GM19023 (cell line): ENCODE results near the gene F2RL1.
"Not testable (repeated sequence)": the region's sequence is repeated elsewhere in the genome, so short reads cannot be mapped to it uniquely, and the experiment has no call there.

Source experiments
- ATAC-seq: cut with Tn5 transposase; IDR thresholded peaks from one replicate; pipeline ENCODE4 v1.9.1; 2021; ENCODE audit warnings: mild to moderate bottlenecking, moderate library complexity; ENCODE audit not compliant: unreplicated experiment

Gene F2RL1

DNA sequence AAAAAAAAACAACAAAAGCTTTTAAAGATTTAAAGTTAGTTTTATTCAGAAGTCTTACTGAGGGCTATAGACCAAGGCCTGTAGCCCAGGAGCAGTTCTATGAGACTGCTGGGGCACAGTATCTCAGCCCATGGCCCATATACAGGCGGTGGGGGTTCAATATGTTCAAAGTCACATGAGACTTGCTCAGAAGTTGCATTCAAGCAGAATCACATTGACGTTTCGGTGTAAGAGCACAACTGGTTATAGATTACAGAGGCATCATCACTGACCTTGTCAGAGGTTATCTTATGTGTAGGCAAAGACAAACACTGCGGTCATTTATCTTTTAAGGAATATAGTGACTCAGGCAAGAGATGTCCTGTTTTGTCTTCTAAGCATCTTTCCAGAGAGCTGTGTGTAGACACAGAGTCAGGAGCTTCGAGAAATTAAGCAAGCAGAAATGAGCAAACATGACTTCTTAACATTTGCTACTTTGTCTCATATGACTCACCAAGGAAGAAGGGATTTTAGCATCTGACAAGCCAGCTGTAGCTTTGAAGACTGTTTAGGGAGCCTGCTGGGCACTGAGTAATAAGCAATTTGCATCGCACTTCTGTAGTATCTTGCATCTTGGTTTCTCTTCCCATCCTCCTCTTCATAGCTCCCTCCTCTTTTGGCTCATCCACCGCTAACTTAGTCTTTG lies 12.9 kb upstream of the F2RL1 start:
- ATAC-seq: no peak

DNA sequence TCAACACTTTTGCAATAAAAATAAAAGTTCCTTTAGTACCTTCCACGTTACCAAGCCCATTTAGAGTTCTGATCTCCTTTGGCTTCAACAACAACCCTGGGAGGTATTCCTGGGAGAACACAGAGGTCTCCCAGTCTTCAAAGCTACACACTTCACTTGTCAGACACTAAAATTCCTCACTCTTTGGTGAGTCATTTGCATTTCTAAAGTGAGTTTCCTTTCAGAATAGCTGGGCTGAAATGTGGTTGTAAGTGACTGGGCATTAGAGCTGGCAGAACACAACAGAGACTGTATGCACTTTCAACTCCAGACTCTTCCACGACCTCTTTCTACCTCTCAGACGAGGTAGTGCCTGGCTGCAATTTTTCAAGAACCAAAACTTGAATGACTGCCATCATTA lies 11.5 kb upstream of the F2RL1 start:
- ATAC-seq: no peak

DNA sequence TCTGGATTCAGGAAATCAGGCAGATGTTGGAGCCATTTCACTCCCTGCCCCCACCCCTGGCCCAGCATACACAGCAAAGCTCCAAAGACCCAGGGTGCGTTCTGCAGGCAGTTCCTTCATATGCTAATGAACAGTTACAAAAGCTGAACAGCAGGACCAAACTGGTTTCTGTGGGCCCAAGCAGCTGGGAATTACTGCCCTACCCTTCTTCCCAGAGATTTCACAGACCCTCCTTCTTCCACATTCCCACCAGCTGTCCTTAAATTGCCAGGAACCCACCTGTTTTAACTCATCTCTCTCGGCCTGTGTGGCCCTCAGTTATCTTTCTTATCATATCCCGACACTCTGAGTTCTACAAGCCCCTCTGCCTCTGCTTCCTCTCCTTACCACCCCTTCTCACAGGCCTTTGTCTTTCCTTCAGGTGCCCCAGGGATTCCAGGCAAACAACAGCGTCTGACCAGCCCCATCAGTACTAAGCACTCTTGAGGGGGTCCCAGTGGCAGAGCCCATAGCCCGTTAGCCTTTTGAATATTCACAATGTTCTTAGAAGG lies 10.6 kb upstream of the F2RL1 start:
- no peak for ATAC-seq

DNA sequence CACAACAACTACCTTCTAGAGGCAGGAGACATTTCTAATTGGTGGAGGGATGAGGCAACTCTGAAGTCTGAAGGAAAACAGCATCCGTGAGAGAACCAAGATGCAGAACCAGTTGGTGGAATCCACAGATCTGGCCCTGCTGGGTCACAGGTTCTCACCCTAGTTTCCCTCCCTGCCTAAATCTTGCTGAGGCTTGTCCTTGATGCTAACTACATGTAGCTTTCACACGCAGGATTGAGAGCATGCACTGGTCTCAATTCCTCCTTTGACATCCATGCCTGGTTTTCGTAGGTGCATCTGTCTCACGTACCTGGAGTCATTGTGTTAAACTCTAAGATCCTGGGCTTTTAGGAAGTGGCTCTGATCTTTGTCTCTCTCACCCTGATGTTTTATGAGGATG lies 9.7 kb upstream of the F2RL1 start:
- ATAC-seq: no peak

DNA sequence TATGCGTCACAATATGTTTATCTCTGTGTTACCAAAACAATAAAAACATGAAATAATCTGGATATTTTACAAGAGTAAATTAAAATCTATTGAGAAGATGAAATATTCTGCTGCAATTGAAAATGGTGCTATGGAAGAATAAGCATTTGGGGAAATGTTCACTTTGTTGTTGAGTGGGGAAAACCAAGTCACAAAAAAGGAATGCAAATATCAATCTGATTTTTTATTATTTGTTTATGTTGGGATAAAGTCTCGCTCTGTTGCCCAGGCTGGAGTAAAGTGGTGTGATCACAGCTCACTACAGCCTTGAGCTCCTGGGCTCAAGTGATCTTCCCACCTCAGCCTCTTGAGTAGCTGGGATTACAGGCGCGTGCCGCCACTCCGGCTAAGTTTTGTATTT lies 8.6 kb upstream of the F2RL1 start:
- no peak for ATAC-seq

DNA sequence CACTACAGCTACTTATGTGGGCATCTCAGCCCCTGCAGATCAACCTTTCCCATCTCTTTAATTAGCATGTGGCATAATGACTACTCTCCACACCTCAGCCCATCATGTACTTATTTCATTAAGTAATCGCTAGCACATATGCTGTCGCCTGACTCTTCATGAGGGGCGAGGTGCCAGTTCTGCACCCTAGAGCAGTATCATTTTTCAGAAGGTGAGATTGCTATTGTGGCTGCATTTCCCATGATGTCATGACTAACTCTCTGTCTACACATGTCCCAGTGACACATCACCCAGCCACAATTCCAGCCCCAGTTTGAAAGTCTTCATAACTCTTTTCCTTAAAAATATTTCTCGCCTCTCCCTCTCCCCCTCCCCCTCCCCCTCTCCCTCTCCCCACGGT lies 7.6 kb upstream of the F2RL1 start:
- ATAC-seq: no peak

DNA sequence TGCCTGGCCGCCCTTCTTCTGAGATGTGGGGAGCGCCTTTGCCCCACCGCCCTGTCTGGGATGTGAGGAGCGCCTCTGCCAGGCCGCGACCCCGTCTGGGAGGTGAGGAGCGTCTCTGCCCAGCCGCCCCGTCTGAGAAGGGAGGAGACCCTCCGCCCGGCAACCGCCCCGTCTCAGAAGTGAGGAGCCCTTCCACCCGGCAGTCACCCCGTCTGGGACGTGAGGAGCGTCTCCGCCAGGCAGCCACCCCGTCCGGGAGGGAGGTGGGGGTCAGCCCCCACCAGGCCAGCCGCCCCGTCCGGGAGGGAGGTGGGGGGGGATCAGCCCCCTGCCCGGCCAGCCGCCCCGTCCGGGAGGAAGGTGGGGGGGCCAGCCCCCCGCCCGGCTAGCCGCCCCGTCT lies 6.6 kb upstream of the F2RL1 start:
- not testable (repeated sequence) for ATAC-seq

DNA sequence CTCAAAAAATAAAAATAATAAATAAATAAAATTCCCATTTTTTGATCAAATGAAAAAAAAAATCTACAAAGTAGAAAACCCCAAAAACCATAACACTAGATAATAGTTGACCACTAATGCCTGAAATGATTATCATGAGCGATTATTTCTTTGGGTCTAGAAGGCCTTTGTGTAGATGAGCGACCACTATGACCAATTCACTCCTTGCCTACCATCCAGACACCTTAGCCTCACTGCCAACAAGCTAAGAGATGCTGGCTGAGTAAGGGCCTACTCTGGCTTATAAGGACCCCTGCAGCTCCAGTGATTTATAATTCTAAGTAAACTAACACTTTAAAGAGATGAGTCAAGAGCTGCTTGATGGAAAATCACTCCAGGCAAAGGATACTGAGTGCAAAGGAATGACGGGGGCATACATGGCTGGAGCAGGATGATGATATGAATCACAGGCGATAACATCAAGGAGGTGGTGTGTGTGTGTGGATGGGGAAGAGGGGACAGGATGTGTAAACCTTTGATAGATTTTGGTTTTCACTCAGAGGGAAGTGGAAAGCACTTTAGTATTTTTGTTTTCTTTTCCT lies 4.8 kb upstream of the F2RL1 start:
- no peak for ATAC-seq

DNA sequence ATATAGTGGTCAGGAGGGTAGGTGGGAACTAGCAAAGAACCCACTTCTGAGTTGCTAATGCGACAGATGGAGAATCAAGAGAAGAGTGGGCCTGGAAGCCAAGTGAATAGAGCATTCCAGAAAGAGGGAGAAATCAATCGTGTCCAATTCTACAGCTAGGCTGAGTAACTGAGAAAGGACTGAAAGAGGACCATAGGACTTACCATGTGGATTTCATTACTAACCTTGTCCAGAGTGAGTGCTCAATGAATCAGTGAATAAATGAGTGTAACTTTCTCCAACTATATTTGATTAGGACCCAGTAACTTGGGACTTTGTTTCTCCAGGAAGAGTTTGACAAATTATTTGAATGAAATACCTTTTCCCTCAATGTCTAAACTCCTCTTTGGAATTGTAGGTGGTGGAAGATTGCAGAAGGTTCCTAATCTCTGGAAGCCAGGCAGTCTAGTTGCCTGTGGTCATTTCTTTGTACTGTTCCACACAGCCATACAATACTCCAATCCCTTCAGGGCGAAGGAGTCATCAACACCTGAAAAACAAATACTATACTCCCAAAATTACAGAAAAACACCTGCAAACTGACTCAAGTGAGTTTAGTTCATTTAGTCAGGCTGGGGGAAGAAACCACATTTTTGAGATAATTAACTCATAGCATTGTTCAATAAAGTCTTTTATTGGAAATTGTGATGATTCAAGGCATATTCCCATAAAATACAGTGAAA lies 2.6 kb upstream of the F2RL1 start:
- no peak for ATAC-seq

DNA sequence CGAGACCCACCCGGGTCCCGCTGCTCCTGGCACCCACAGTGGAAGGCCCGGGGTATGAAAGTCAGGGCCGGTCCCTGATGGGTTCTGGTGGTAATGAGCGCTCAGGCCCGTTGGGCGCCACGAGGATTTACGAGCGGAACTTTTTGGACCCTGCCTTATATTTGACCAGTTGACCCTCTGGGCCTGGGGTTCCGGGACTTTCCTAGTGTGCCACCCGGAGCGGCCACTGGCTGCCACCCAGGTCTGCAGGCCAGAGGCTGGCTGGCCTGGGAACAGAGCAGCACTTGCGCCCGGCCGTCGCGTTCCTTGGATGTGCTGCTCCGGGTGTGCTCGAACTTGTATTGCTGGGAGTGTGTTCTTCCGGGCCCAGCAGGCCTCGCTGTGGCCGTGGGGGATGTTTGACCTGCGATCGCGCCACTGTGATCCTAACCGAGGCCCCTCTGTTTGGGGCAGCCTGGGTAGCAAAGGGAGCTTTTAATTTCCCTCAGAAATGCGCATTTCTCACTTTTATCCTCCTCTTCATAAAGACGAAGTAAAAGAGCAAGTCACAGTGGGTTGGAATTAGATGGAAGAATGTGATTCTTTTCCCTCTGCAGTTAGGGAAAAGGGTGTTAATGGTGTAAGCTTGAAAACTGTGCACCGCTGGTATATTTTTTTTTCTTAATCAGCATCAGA lies 1.2 kb downstream of the F2RL1 start:
- ATAC-seq: no peak

DNA sequence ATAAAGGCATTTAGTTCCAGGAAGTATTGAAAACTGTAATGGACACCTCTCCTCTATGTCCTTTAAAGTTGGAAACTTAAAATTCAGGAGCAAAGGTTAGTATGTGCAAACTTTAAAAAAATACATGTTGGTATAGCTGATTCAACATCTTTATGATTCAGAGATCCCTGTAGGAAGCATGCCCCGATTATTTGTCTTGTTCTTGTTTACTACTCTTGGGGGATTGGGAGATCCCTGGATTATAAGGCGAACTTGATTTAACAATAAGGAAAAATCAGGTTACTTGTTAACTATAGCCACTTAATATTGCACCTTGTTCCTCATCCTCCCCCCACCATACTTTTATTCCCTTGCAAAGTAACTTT lies 1.7 kb downstream of the F2RL1 start:
- ATAC-seq: no peak

DNA sequence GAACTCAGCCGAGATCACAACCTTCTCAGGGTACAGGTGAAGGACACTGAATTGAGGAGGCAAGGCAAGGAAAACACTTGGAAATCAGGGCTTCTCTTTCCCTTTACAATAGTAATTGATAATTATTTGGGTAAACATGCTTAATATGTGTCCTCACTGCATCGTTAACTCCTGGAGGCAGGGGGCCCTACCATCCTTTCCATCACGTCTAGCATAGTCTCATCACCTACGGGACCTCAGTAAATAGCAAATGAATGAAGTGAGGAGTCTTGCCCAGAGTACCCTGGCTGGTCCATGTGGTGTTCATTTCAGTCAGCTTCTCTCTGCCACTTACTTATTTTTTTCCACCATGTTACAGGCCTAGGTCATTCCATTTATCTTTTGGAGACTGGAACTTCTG lies 2.3 kb downstream of the F2RL1 start:
- ATAC-seq: no peak

DNA sequence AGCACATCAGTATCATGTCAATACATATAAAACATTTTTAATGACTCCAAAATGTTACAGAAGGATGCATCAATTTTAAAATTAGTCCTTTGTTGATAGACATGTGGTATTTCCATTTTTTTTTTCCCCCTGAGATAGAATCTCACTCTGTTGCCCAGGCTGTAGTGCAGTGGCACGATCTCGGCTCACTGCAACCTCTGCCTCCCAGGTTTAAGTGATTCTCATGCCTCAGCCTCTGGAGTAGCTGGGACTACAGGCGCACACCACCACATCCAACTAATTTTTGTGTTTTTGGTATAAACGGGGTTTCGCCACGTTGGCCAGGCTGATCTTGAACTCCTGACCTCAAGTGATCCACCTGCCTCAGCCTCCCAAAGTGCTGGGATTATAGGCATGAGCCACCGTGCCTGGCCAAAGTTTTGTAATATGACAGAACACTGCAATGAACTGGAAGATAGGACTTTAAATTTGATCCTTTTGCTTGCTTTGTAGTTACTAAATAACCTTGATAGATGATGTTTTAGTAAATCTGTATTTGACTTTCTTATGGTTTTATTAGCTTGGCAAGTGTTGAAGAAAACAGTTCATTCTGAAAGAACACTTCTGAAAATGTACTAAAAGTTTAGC lies 3.4 kb downstream of the F2RL1 start:
- ATAC-seq: not testable (repeated sequence)

DNA sequence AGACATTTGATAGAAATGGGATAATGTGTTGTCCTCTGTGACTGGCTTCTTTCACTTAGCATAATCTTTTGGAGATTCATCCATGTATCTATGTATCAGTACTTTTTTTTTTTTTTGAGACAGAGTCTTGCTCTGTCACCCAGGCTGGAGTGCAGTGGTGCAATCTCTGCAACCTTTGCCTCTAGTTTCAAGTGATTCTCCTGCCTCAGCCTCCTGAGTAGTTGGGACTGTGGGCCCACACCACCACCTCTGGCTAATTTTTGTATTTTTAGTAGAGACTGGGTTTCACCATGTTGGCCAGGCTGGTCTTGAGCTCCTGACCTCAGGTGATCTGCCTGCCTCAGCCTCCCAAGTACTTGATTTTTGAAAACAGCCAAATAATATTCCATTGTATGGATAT lies 7.6 kb downstream of the F2RL1 start:
- ATAC-seq: not testable (repeated sequence)

DNA sequence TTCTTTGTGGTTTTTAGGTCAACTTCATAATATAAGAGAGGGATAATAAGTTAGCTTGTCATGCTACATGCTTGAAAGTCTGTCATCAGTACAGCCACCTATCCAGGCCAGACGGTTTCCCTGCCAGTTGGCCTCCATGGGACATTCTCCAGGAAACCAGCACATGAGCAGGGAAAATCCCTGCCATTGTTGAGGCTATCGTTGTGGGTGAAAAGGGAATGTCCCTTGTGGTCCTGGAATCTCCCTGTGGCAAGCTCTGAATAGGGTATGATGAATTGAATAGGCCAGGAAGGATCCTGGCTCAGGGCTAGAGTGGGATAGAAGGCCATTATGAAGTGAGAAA lies 12.3 kb downstream of the F2RL1 start:
- no peak for ATAC-seq

DNA sequence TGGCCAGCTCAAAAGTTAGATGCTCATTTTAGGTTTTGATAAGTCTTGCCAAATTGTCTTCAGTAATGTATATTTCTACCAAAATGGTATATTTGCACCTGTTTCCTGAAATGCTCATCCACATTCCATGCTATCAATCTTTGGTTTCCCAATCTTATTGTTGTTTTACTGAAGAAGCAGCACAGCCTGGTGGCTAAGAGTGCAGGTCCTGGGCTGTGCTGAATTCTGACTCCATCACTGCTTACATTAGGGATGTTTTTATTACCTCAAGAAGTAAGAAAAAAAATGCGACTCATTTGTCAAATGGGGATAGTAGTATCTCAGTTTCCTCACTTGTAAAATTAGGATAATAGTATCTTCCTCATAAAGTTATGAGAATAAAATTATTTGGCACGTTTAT lies 17.4 kb downstream of the F2RL1 start:
- ATAC-seq: no peak

DNA sequence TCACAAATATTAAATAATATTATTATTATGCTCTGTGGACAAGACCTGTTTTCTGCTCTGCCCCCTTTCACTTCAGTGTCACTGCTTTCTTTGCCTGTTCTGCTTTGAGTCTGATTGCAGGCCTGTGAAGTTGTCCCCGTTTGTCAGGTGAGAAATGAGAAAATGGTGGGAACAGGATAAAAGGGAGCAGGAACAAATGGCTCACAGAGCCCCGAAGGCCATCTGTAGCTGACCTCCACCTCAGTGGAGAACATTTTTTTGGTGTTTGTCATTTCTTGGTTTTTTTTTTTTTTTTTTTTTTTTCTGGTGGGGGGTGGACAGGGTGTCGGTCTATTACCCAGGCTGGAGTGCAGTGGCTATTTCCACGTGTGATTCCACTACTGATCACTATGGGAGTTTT lies 17.8 kb downstream of the F2RL1 start:
- no peak for ATAC-seq

DNA sequence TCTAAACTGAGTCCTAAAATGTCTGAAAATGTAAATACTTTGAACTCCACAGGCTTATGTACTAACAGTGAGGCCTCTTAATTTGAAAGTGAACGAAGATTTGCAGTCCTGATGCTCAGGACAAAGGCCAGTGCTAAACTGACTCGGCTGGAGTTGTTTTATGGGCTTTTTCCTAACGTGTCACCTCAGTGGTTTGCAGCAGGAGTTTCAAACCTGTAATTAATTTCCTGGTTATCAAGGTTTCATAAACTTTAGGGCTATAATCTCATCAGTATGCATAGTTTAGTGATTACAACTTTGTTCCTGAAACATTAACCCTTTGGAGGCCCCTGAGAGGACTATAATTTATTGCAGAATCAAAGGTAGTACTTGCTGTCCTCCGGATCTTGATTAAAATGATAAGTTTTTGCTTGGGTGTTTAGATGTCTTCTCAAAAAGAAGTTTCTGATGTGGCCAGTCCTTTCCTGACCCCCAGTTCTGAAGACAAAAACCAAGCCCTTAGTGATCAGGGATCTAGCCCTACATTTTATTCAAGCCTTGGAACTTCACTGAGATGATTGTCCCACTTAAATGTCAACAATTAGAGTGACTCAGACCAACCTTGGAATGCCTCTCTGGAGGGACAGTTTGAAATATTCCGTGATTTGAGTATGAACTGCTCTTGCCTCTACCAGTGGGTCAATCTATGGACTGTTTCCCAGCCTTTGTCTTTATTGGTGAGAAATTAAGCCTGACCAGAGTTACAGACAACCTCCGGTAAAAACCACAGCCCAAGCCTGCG lies 19.8 kb downstream of the F2RL1 start:
- ATAC-seq: no peak

DNA sequence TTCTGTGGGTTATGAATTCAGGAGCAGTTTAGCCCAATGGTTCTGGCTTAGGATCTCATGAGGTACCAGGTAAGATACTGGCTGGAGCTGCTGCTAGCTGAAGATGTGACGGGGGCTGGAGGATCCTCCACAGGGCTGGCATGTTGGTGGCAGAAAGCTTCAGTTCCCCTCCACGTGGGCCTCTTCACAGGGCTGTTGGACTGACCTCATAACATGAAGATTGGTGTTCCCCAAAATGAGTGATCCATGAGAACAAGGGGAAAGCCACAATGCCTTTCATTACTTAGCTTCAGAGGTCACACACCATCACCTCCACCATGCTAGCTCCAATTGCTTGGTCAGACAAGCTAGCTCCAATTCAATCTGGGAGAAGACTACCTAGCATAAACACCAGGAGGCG lies 22.5 kb downstream of the F2RL1 start:
- ATAC-seq: no peak

DNA sequence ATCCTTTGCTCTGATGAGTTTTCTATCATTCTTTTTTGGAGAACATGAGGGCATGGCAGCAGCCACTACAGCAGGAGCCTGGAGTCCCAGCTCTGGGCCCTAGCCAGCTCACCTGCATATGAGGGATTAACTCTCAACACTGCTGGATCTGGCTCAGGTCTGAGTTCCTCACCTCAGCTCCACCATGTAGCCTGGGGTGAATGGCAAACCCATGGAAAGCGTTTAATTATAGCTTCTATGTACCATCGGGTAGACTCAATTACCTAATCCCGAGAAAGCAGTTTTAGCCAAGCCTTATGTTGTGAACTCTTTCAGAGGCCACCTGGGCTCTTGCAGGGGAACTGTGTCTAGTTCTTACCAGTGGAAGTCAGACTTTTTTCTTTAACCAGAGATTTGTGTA lies 27.1 kb downstream of the F2RL1 start:
- no peak for ATAC-seq
